ENCODE results near the gene MYPOP. TPM values are rescaled to one million over a fixed set of nuclear protein-coding genes. Genes with fewer than 3 reads are reported as not detected.

MYPOP gene
- total and polyA plus RNA-seq, 9 of the 15 experiments (the other 6 are each of a cell fraction or from before 2014, with no cell fraction given), result 0.32 to 7.6 (median 1.6) TPM

DNA sequence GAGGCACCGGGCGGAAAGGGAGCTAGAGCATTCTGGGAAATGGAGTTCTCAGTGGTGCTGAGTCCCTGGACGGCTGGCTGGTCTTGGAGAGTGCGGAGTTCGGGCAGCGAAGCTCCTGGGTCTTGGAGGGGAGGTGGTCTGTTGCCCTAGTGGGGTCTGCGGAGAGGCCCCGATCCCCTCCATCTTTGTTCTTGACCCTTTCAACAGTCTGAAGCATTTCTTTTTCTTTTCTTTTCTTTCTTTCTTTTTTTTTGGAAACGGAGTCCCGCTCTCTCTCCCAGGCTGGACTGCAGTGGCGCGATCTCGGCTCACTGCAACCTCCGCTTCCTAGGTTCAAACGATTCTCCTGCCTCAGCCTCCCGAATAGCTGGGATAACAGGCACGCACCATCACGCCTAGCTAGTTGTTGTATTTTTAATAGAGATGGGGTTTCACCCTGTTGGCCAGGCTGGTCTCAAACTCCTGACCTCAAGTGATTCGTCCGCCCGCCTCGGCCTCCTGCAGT lies 39.0 kb downstream of the MYPOP start (continued):
- TF ChIP-seq, protein P1, sequence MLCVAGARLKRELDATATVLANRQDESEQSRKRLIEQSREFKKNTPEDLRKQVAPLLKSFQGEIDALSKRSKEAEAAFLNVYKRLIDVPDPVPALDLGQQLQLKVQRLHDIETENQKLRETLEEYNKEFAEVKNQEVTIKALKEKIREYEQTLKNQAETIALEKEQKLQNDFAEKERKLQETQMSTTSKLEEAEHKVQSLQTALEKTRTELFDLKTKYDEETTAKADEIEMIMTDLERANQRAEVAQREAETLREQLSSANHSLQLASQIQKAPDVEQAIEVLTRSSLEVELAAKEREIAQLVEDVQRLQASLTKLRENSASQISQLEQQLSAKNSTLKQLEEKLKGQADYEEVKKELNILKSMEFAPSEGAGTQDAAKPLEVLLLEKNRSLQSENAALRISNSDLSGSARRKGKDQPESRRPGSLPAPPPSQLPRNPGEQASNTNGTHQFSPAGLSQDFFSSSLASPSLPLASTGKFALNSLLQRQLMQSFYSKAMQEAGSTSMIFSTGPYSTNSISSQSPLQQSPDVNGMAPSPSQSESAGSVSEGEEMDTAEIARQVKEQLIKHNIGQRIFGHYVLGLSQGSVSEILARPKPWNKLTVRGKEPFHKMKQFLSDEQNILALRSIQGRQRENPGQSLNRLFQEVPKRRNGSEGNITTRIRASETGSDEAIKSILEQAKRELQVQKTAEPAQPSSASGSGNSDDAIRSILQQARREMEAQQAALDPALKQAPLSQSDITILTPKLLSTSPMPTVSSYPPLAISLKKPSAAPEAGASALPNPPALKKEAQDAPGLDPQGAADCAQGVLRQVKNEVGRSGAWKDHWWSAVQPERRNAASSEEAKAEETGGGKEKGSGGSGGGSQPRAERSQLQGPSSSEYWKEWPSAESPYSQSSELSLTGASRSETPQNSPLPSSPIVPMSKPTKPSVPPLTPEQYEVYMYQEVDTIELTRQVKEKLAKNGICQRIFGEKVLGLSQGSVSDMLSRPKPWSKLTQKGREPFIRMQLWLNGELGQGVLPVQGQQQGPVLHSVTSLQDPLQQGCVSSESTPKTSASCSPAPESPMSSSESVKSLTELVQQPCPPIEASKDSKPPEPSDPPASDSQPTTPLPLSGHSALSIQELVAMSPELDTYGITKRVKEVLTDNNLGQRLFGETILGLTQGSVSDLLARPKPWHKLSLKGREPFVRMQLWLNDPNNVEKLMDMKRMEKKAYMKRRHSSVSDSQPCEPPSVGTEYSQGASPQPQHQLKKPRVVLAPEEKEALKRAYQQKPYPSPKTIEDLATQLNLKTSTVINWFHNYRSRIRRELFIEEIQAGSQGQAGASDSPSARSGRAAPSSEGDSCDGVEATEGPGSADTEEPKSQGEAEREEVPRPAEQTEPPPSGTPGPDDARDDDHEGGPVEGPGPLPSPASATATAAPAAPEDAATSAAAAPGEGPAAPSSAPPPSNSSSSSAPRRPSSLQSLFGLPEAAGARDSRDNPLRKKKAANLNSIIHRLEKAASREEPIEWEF (CRISPR knock-in tag; IDR thresholded peaks at IDR 0.05), result no peak
- TF ChIP-seq SAFB (IDR thresholded peaks at IDR 0.05; ENCODE audit: borderline replicate concordance, low read depth, low read length) (no peak), ZBTB26 (CRISPR knock-in tag; IDR thresholded peaks at IDR 0.05) (0 out of 2 replicates have a peak, but pooled peaks have one; percentile 8), ZFX (CRISPR knock-in tag; IDR thresholded peaks at IDR 0.05) (peak; percentile 27; the same call in 1 of the 2 replicates), NR2C2 (CRISPR knock-in tag; IDR thresholded peaks at IDR 0.05) (no peak), NR2C2 (tag; IDR thresholded peaks at IDR 0.05) (peak; percentile 63), ZNF12 (CRISPR knock-in tag; IDR thresholded peaks at IDR 0.05) (peak; percentile 44; the same call in 1 of the 2 replicates), TBP (optimal IDR thresholded peaks at IDR 0.05; ENCODE audit: low read depth, low read length) (no peak), ZBTB12 (CRISPR knock-in tag; IDR thresholded peaks at IDR 0.05) (no peak), KHSRP (IDR thresholded peaks at IDR 0.05) (no peak), BCL6 (CRISPR knock-in tag; IDR thresholded peaks at IDR 0.05) (no peak), E2F8 (IDR thresholded peaks at IDR 0.05; ENCODE audit: low read depth, partially characterized antibody) (peak; percentile 1), TEAD2 (tag; IDR thresholded peaks at IDR 0.05) (no peak), TGIF2 (CRISPR knock-in tag; IDR thresholded peaks at IDR 0.05) (no peak), HEY1 (CRISPR knock-in tag; IDR thresholded peaks at IDR 0.05; ENCODE audit: borderline replicate concordance) (no peak)
- TF ChIP-seq, protein P2, sequence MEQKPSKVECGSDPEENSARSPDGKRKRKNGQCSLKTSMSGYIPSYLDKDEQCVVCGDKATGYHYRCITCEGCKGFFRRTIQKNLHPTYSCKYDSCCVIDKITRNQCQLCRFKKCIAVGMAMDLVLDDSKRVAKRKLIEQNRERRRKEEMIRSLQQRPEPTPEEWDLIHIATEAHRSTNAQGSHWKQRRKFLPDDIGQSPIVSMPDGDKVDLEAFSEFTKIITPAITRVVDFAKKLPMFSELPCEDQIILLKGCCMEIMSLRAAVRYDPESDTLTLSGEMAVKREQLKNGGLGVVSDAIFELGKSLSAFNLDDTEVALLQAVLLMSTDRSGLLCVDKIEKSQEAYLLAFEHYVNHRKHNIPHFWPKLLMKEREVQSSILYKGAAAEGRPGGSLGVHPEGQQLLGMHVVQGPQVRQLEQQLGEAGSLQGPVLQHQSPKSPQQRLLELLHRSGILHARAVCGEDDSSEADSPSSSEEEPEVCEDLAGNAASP (IDR thresholded peaks at IDR 0.05), result no peak
